Measurements from ENCODE around the gene CACNA1C.

- no peak for TF ChIP-seq POLR2A (IDR thresholded peaks at IDR 0.05; ENCODE audit: low read depth, low read length)
- TF ChIP-seq POLR2AphosphoS5 (IDR thresholded peaks at IDR 0.05; ENCODE audit: low read depth, low read length) = no peak
- no peak for TF ChIP-seq TAF1 (IDR thresholded peaks at IDR 0.05; ENCODE audit: low read depth, low read length)
Observed at GRCh38 chr12:2359725-2360629, 307.2 kb downstream of the CACNA1C start.

All from GM12891 (cell line).